Peyer's patch (tissue), 4 donors: ENCODE data around the gene ATP6V0A4. TPM values are rescaled to one million over a fixed set of nuclear protein-coding genes. Genes with fewer than 3 reads are reported as not detected.

Experiments
- DNase-seq, 3 donors: peaks; one replicate each; pipeline ENCODE4 v3.0.0-alpha.2; 2017 to 2019
- H3K27ac ChIP-seq, 4 donors: fragments of 200-600 bp; sonication (generic); one replicate each; pipeline ENCODE4 v1.5.1; 2016 to 2019
- H3K27me3 ChIP-seq, 2 donors: fragments of 200-600 bp; sonication (generic); one replicate each; pipeline ENCODE4 v1.5.1; 2019
- H3K36me3 ChIP-seq, 3 donors: fragments of 200-600 bp; sonication (generic); one replicate each; pipeline ENCODE4 v1.5.1; 2016 to 2019
- H3K4me1 ChIP-seq, 4 donors: fragments of 200-600 bp; sonication (generic); one replicate each; pipeline ENCODE4 v1.5.1; 2016 to 2019
- H3K4me3 ChIP-seq, 4 donors: fragments of 200-600 bp; sonication (generic); 1 replicate in 3 of 4; 2 replicates in 1 of 4; pipeline ENCODE4 v1.5.1; 2016 to 2019; ENCODE audit warnings: mild to moderate bottlenecking in 1 of 4
- H3K9me3 ChIP-seq, 4 donors: fragments of 200-600 bp; sonication (generic); one replicate each; pipeline ENCODE4 v1.5.1; 2016 to 2019; ENCODE audit warnings: mild to moderate bottlenecking in 1 of 4
- POLR2A ChIP-seq, 2 donors: fragments of 450-650 bp; IDR thresholded peaks; one replicate each; pipeline ENCODE4 v1.5.1; 2017; ENCODE audit warnings: antibody characterized with exemption in 2 of 2, mild to moderate bottlenecking in 2 of 2, moderate library complexity in 2 of 2
- total RNA-seq, 4 donors: library from RNA; depleted of rRNA; stranded (reverse); fragments of >200 nt; gene quantifications; one replicate each; pipeline ENCODE4 v1.1.0, GENCODE V29; 2016
- TF ChIP-seq, protein P1 (sequence below), 6 experiments: fragments of 450-650 bp in 4 of 6; fragments of 200-600 bp in 2 of 6; sonication (generic) in 1 of 6; IDR thresholded peaks; one replicate each; pipeline ENCODE4 v1.5.1; 2017 to 2019; ENCODE audit warnings: antibody characterized with exemption in 6 of 6, mild to moderate bottlenecking in 3 of 6, moderate library complexity in 1 of 6

Gene ATP6V0A4
- total RNA-seq, 4 donors from 2014 or later: 0.66 TPM; not detected in 3

DNA sequence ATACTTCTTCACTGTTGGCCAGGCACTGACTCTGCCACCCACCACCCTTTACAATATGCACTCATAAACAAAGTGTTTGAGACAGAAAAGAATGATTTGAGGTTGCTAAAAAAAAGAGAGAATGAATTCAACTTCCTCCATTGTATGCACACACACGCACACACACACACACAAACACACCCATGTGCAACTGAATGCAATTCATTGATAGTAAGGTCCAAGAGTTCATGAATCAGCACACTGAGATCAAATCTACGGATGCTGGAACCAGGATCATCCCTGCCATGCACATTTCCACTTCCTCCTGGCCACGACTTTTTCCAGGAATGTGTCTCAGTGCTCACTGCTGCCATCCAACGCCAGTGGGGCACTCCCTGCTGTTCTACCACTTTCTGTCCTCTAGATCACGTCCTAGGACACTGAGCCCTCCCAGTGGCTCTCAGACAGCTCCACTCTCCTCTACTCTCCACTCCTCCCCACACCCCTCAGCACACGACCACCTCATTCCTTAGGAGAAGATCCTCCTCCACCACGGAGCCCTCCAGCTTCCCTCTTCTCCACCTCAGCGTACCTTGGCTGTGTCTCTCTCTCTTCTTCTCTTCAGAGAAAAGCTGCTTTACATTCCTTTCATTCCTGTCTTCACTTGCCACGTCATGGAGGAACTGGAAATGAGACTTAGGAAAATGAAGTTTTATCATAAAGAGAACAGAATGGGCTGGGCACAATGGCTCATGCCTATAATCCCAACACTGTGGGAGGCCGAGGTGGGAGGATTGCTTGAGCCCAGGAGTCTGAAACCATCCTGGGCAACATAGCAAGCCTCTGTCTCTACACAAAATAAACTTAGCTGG, 12.2 kb downstream of the ATP6V0A4 start:
- TF ChIP-seq POLR2A (IDR thresholded peaks at IDR 0.05): no peak
- TF ChIP-seq, protein P1, sequence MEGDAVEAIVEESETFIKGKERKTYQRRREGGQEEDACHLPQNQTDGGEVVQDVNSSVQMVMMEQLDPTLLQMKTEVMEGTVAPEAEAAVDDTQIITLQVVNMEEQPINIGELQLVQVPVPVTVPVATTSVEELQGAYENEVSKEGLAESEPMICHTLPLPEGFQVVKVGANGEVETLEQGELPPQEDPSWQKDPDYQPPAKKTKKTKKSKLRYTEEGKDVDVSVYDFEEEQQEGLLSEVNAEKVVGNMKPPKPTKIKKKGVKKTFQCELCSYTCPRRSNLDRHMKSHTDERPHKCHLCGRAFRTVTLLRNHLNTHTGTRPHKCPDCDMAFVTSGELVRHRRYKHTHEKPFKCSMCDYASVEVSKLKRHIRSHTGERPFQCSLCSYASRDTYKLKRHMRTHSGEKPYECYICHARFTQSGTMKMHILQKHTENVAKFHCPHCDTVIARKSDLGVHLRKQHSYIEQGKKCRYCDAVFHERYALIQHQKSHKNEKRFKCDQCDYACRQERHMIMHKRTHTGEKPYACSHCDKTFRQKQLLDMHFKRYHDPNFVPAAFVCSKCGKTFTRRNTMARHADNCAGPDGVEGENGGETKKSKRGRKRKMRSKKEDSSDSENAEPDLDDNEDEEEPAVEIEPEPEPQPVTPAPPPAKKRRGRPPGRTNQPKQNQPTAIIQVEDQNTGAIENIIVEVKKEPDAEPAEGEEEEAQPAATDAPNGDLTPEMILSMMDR (IDR thresholded peaks at IDR 0.05): peak in 1 of 6 experiments; percentile 12
- peak in 1 of 3 donors; percentile 55 for DNase-seq
- no peak overlapping the region for H3K4me3 ChIP-seq
- no peak overlapping the region for H3K27ac ChIP-seq
- H3K4me1 ChIP-seq: no peaks in the 10 kb centered on the region
- no peaks in the 10 kb centered on the region for H3K27me3 ChIP-seq
- H3K9me3 ChIP-seq: no peaks in the 10 kb centered on the region
- H3K36me3 ChIP-seq: no peaks in the 10 kb centered on the region

DNA sequence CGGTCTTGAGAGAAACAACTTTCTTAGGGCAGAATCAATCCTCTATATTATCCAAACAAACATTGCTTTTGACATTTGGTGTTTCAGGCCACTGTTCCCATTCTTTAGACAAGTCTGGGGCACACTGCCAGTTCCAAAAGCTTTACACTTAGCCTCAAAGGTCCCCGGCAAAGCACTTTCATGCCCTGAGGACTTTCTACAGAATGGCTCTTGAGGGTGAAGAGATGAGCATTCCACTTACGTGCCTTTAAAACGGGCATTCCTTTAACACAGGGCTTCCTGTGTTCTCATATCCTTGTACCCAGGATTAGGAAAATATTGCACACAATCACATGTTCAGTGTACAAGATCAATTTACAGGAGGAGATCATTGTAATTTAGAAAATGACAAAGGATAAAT, 13.3 kb downstream of the ATP6V0A4 start:
- no peak for DNase-seq
- no peak for TF ChIP-seq POLR2A (IDR thresholded peaks at IDR 0.05)
- TF ChIP-seq, protein P1 (IDR thresholded peaks at IDR 0.05): no peak
- H3K27ac ChIP-seq: no peak overlapping the region

GRCh38 chr7:138781004-138781403, 17.0 kb downstream of the ATP6V0A4 start:
- Histone ChIP-seq H3K9me3 (no peaks in the 10 kb centered on the region), H3K27me3 (no peaks in the 10 kb centered on the region), H3K27ac (no peak overlapping the region), H3K36me3 (no peaks in the 10 kb centered on the region), H3K4me1 (no peaks in the 10 kb centered on the region), H3K4me3 (no peak overlapping the region)
- TF ChIP-seq, protein P1 (IDR thresholded peaks at IDR 0.05): no peak
- TF ChIP-seq POLR2A (IDR thresholded peaks at IDR 0.05): no peak
- DNase-seq: no peak

More for the DNA sequence above, 13.3 kb downstream of the ATP6V0A4 start:
- Histone ChIP-seq H3K4me1 (no peaks in the 10 kb centered on the region), H3K36me3 (no peaks in the 10 kb centered on the region), H3K4me3 (no peak overlapping the region), H3K9me3 (no peaks in the 10 kb centered on the region), H3K27me3 (no peaks in the 10 kb centered on the region)

- H3K4me1 ChIP-seq: no peaks in the 10 kb centered on the region
- no peaks in the 10 kb centered on the region for H3K27me3 ChIP-seq
- H3K36me3 ChIP-seq: no peaks in the 10 kb centered on the region
- H3K4me3 ChIP-seq: no peak overlapping the region
- TF ChIP-seq, protein P1 (IDR thresholded peaks at IDR 0.05): no peak
- no peak overlapping the region for H3K27ac ChIP-seq
- peak in 1 of 3 donors; percentile 48 for DNase-seq
- H3K9me3 ChIP-seq: no peaks in the 10 kb centered on the region
Measured at GRCh38 chr7:138776166-138776833, 21.7 kb downstream of the ATP6V0A4 start.

DNA sequence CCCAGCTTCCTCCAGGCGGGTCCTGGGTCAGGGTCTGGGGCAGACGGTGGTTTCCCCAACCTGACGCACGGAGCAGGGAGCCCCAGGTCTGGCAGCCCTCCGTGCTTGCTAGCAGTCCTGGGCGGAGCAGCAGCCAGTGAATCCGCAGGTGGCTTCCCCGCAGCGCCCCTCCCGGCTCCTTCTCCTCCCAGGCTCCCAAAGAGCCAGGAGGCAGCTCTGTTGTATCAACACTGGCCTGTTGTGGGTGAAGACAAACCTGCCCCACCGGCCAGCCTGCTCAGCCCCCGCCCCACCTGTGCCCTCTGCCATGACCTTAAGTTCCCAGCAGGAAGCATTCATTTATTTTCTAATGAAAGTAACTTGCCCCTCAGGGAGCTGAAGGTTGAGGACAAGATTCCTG, 24.2 kb downstream of the ATP6V0A4 start:
- H3K36me3 ChIP-seq: no peaks in the 10 kb centered on the region
- no peak for DNase-seq
- H3K27me3 ChIP-seq: no peaks in the 10 kb centered on the region
- no peaks in the 10 kb centered on the region for H3K4me1 ChIP-seq
- H3K9me3 ChIP-seq: no peaks in the 10 kb centered on the region
- H3K27ac ChIP-seq: no peak overlapping the region
- H3K4me3 ChIP-seq: no peak overlapping the region
- TF ChIP-seq, protein P1 (IDR thresholded peaks at IDR 0.05): no peak
- no peak for TF ChIP-seq POLR2A (IDR thresholded peaks at IDR 0.05)
